HuH-7.5 (cell line): ENCODE measurements around the gene SPOCK1.
"Not testable (repeated sequence)": the region's sequence is repeated elsewhere in the genome, so short reads cannot be mapped to it uniquely, and the experiment has no call there.

Experiments used
- DNase-seq: peaks from one replicate; pipeline ENCODE4 v3.0.0; 2011; ENCODE audit warnings: low spot score

Gene SPOCK1

GRCh38 chr5:137395011-137395755 lies 103.9 kb downstream of the SPOCK1 start:
- DNase-seq: no peak

GRCh38 chr5:137394380-137394779 lies 104.7 kb downstream of the SPOCK1 start:
- no peak for DNase-seq

- no peak for DNase-seq
These were observed 105.7 kb downstream of the SPOCK1 start for GRCh38 chr5:137393196-137393993.

- DNase-seq: no peak
These were observed 106.9 kb downstream of the SPOCK1 start for GRCh38 chr5:137392261-137392660.

GRCh38 chr5:137391044-137391443 lies 108.1 kb downstream of the SPOCK1 start:
- not testable (repeated sequence) for DNase-seq

GRCh38 chr5:137389042-137389441 lies 110.1 kb downstream of the SPOCK1 start:
- no peak for DNase-seq

- DNase-seq: no peak
These were observed 114.1 kb downstream of the SPOCK1 start for GRCh38 chr5:137385064-137385463.

- no peak for DNase-seq
These were observed 115.2 kb downstream of the SPOCK1 start for GRCh38 chr5:137383909-137384308.

- no peak for DNase-seq
These were observed 117.6 kb downstream of the SPOCK1 start for GRCh38 chr5:137381555-137381954.

- DNase-seq: no peak
These were observed 119.4 kb downstream of the SPOCK1 start for GRCh38 chr5:137379555-137380286.

- no peak for DNase-seq
These were observed 123.2 kb downstream of the SPOCK1 start for GRCh38 chr5:137375741-137376526.

GRCh38 chr5:137374110-137374714 lies 124.9 kb downstream of the SPOCK1 start:
- DNase-seq: no peak

- no peak for DNase-seq
These were observed 126.4 kb downstream of the SPOCK1 start for GRCh38 chr5:137372773-137373160.

GRCh38 chr5:137372016-137372772 lies 126.9 kb downstream of the SPOCK1 start:
- DNase-seq: no peak

GRCh38 chr5:137370096-137371071 lies 128.7 kb downstream of the SPOCK1 start:
- DNase-seq: no peak

GRCh38 chr5:137368651-137369050 lies 130.5 kb downstream of the SPOCK1 start:
- no peak for DNase-seq

GRCh38 chr5:137367951-137368350 lies 131.2 kb downstream of the SPOCK1 start:
- DNase-seq: no peak

GRCh38 chr5:137366526-137366925 lies 132.6 kb downstream of the SPOCK1 start:
- DNase-seq: no peak

GRCh38 chr5:137365126-137365865 lies 133.8 kb downstream of the SPOCK1 start:
- no peak for DNase-seq
